ENCODE results near the gene AP1B1. TPM values are rescaled to one million over a fixed set of nuclear protein-coding genes. Genes with fewer than 3 reads are reported as not detected.
"Not testable (repeated sequence)": the region's sequence is repeated elsewhere in the genome, so short reads cannot be mapped to it uniquely, and the experiment has no call there.

Gene AP1B1
- total RNA-seq, 1 experiment from 2014 or later, result 64.1 TPM

GRCh38 chr22:29388759-29389090 is 355 bp upstream of the AP1B1 start:
- no peak for DNase-seq (ENCODE audit: low read depth)

- DNase-seq (ENCODE audit: low read depth), result no peak
Measured at GRCh38 chr22:29386708-29387107, 1.7 kb downstream of the AP1B1 start.

- no peak for DNase-seq (ENCODE audit: low read depth)
Measured at GRCh38 chr22:29385748-29386147, 2.6 kb downstream of the AP1B1 start.

GRCh38 chr22:29385151-29385704 is 3.1 kb downstream of the AP1B1 start:
- DNase-seq (ENCODE audit: low read depth), result no peak

- no peak for DNase-seq (ENCODE audit: low read depth)
Measured at GRCh38 chr22:29383740-29384139, 4.6 kb downstream of the AP1B1 start.

- DNase-seq (ENCODE audit: low read depth), result no peak
Measured at GRCh38 chr22:29382580-29383302, 5.6 kb downstream of the AP1B1 start.

GRCh38 chr22:29380856-29381255 is 7.5 kb downstream of the AP1B1 start:
- DNase-seq (ENCODE audit: low read depth), result no peak

- no peak for DNase-seq (ENCODE audit: low read depth)
Measured at GRCh38 chr22:29380032-29380781, 8.2 kb downstream of the AP1B1 start.

GRCh38 chr22:29379258-29379657 is 9.1 kb downstream of the AP1B1 start:
- no peak for DNase-seq (ENCODE audit: low read depth)

- no peak for DNase-seq (ENCODE audit: low read depth)
Measured at GRCh38 chr22:29377979-29378378, 10.4 kb downstream of the AP1B1 start.

GRCh38 chr22:29376705-29377104 is 11.7 kb downstream of the AP1B1 start:
- DNase-seq (ENCODE audit: low read depth), result not testable (repeated sequence)

GRCh38 chr22:29375398-29376076 is 12.8 kb downstream of the AP1B1 start:
- DNase-seq (ENCODE audit: low read depth), result peak; percentile 39

- DNase-seq (ENCODE audit: low read depth), result not testable (repeated sequence)
Measured at GRCh38 chr22:29374806-29375205, 13.6 kb downstream of the AP1B1 start.

- DNase-seq (ENCODE audit: low read depth), result no peak
Measured at GRCh38 chr22:29374401-29374800, 14.0 kb downstream of the AP1B1 start.

GRCh38 chr22:29370537-29370936 is 17.8 kb downstream of the AP1B1 start:
- peak; percentile 35 for DNase-seq (ENCODE audit: low read depth)

GRCh38 chr22:29369460-29369859 is 18.9 kb downstream of the AP1B1 start:
- peak; percentile 63 for DNase-seq (ENCODE audit: low read depth)

GRCh38 chr22:29359469-29359868 is 28.9 kb downstream of the AP1B1 start:
- peak; percentile 36 for DNase-seq (ENCODE audit: low read depth)

GRCh38 chr22:29357193-29357890 is 31.0 kb downstream of the AP1B1 start:
- not testable (repeated sequence) for DNase-seq (ENCODE audit: low read depth)

- DNase-seq (ENCODE audit: low read depth), result no peak
Measured at GRCh38 chr22:29353860-29354259, 34.5 kb downstream of the AP1B1 start.

GRCh38 chr22:29353286-29353685 is 35.1 kb downstream of the AP1B1 start:
- no peak for DNase-seq (ENCODE audit: low read depth)

- no peak for DNase-seq (ENCODE audit: low read depth)
Measured at GRCh38 chr22:29352778-29353177, 35.6 kb downstream of the AP1B1 start.

GRCh38 chr22:29351891-29352290 is 36.5 kb downstream of the AP1B1 start:
- DNase-seq (ENCODE audit: low read depth), result no peak

Data from LHCN-M2 (cell line).